Thymus (tissue), 11 donors: ENCODE results near the gene PCBP3. TPM values are rescaled to one million over a fixed set of nuclear protein-coding genes. Genes with fewer than 3 reads are reported as not detected.
"Not testable (repeated sequence)": the region's sequence is repeated elsewhere in the genome, so short reads cannot be mapped to it uniquely, and the experiment has no call there.

Source experiments
- DNase-seq, 9 donors: peaks; one replicate each; pipeline ENCODE4 v3.0.0-alpha.2; 2013; ENCODE audit warnings: low spot score in 9 of 9, low read depth in 6 of 9, missing footprints in 1 of 9
- H3K27ac ChIP-seq, 2 donors: one replicate each; pipeline ENCODE4 v1.5.1; 2013; ENCODE audit warnings: control low read depth in 1 of 2, low read depth in 1 of 2, low read length in 1 of 2, mild to moderate bottlenecking in 1 of 2, moderate library complexity in 1 of 2
- H3K27me3 ChIP-seq, 2 donors: one replicate each; pipeline ENCODE4 v1.5.1; 2013; ENCODE audit warnings: low read length in 1 of 2; ENCODE audit not compliant: control insufficient read depth in 2 of 2, insufficient read depth in 1 of 2
- H3K36me3 ChIP-seq, 2 donors: one replicate each; pipeline ENCODE4 v1.5.1; 2013; ENCODE audit warnings: low read length in 1 of 2, mild to moderate bottlenecking in 1 of 2, moderate library complexity in 1 of 2; ENCODE audit not compliant: control insufficient read depth in 2 of 2, insufficient read depth in 2 of 2
- H3K4me1 ChIP-seq, 2 donors: one replicate each; pipeline ENCODE4 v1.5.1; 2013; ENCODE audit warnings: low read length in 2 of 2; ENCODE audit not compliant: control insufficient read depth in 2 of 2, insufficient read depth in 2 of 2
- H3K4me3 ChIP-seq, 2 donors: one replicate each; pipeline ENCODE4 v1.5.1; 2013; ENCODE audit warnings: low read length in 2 of 2, control low read depth in 1 of 2, mild to moderate bottlenecking in 1 of 2
- H3K9me3 ChIP-seq, 2 donors: one replicate each; pipeline ENCODE4 v1.5.1; 2013; ENCODE audit warnings: low read length in 1 of 2, mild to moderate bottlenecking in 1 of 2; ENCODE audit not compliant: control insufficient read depth in 2 of 2, insufficient read depth in 1 of 2
- WGBS: extraction: QIAGEN DNeasy Blood & Tissue Kit; methylation state at CpG from one replicate; pipeline ENCODE4 v1.1.7; 2013; 5-methylcytosine and 5-hydroxymethylcytosine counted together
- polyA plus RNA-seq: library from polyadenylated mRNA; stranded (reverse); fragments of 200-250 nt; gene quantifications from one replicate; pipeline ENCODE4 v1.2.3, GENCODE V29; 2013
- total RNA-seq: library from RNA; stranded (reverse); fragments of 120-200 nt; gene quantifications from one replicate; pipeline ENCODE4 v1.2.4, GENCODE V29; 2013
- donor health status: healthy.

Gene PCBP3
- total and polyA plus RNA-seq, 2 donors, result 12.8 to 44.9 TPM

GRCh38 chr21:45852386-45852785, 208.9 kb downstream of the PCBP3 start:
- H3K27ac ChIP-seq, H3K9me3 ChIP-seq, H3K4me3 ChIP-seq, H3K27me3 ChIP-seq, DNase-seq: not testable (repeated sequence)
- H3K4me1 ChIP-seq, result peaks cover 0 to 10% of the 10 kb centered on the region in 2 donors
- H3K36me3 ChIP-seq, result peaks cover 20 to 34% of the 10 kb centered on the region in 2 donors
- WGBS, result 78% methylated on average over 5 of the region's 5 CpGs

DNA sequence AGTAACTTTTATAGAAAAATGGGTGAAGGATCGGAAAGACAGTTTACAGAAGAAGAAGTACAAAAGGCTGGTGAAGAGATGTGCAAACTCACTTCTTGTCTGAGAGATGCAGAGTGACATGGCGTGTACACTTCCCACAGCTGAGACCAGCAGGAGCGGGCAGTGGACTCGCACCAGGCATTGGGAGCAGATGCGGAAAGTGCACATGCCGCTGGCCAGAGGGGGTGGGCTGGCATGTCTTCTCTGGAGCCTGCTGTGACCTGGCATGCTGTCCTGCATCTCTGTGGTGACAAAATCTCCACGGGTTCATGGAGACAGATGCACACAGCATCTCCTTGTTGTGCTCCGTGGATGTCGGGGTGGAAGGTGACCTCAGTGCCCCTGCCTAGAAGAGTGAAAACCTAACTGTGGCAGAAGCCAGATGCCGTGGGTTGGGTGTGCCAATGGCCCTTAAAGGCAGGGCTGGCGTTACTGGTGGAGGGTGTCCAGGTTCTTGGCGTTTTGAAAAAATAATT, 209.4 kb downstream of the PCBP3 start:
- WGBS, result 96% methylated on average over 12 of the region's 12 CpGs

DNA sequence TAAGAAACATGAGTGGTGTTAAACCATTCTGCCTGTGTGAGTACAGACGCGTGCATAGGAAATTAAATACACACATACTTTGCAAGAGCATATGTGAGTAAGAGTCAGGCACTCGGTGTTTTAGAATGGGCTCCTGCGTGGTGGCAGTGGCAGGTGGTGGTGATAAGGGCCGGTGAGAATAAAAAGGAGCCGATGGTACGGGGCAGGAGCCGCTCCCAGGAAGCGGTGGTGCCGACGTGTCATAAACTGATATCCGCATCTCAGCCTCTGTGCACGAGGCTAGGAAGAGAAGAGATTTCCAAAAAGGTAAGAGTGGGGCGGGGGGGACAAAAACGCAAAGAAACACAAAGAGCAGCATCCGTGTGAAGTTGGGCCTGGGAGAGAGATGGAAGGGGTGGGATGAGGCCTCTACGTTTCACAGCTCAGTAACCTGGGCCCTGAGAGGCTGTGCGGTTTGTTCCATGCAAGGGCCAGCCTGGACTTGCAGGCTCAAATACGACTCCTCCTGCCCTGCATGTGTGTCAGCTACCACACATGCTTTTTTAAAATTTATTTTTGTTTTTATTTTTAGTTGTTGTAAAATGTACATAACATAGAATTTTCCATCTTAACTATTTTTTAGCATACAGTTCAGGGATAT, 210.3 kb downstream of the PCBP3 start:
- H3K36me3 ChIP-seq, result peaks cover 23 to 43% of the 10 kb centered on the region in 2 donors
- no peak overlapping the region for H3K4me3 ChIP-seq
- no peaks in the 10 kb centered on the region for H3K9me3 ChIP-seq
- peaks cover 0 to 10% of the 10 kb centered on the region in 2 donors for H3K4me1 ChIP-seq
- WGBS, result 95% methylated on average over 19 of the region's 19 CpGs
- H3K27me3 ChIP-seq, result no peaks in the 10 kb centered on the region
- peak overlapping the region in 1 of 2 donors; percentile 15 for H3K27ac ChIP-seq
- no peak for DNase-seq

More for the DNA sequence above, 209.4 kb downstream of the PCBP3 start:
- Histone ChIP-seq H3K27me3 (no peaks in the 10 kb centered on the region), H3K36me3 (peaks cover 20 to 38% of the 10 kb centered on the region in 2 donors), H3K4me1 (peaks cover 0 to 10% of the 10 kb centered on the region in 2 donors), H3K9me3 (no peaks in the 10 kb centered on the region), H3K27ac (peak overlapping the region in 1 of 2 donors; percentile 11), H3K4me3 (no peak overlapping the region)
- DNase-seq, result no peak

GRCh38 chr21:45854690-45855247, 211.2 kb downstream of the PCBP3 start:
- Histone ChIP-seq H3K27ac (no peak overlapping the region), H3K4me3 (no peak overlapping the region), H3K9me3 (peaks cover 0 to 3% of the 10 kb centered on the region in 2 donors), H3K27me3 (no peaks in the 10 kb centered on the region), H3K36me3 (peaks cover 22 to 49% of the 10 kb centered on the region in 2 donors), H3K4me1 (peaks cover 0 to 10% of the 10 kb centered on the region in 2 donors)
- WGBS, result 83% methylated on average over 12 of the region's 12 CpGs
- DNase-seq, result no peak

- peaks cover 0 to 5% of the 10 kb centered on the region in 2 donors for H3K9me3 ChIP-seq
- DNase-seq, result no peak
- peaks cover 19 to 49% of the 10 kb centered on the region in 2 donors for H3K36me3 ChIP-seq
- WGBS, result 95% methylated on average over 18 of the region's 18 CpGs
- no peaks in the 10 kb centered on the region for H3K27me3 ChIP-seq
- peaks cover 0 to 10% of the 10 kb centered on the region in 2 donors for H3K4me1 ChIP-seq
- H3K27ac ChIP-seq, result no peak overlapping the region
- H3K4me3 ChIP-seq, result no peak overlapping the region
Measured at GRCh38 chr21:45855248-45855811, 211.8 kb downstream of the PCBP3 start.

GRCh38 chr21:45856442-45856841, 212.9 kb downstream of the PCBP3 start:
- H3K27me3 ChIP-seq, result no peaks in the 10 kb centered on the region
- peaks cover 18 to 58% of the 10 kb centered on the region in 2 donors for H3K36me3 ChIP-seq
- H3K27ac ChIP-seq, result no peak overlapping the region
- H3K4me1 ChIP-seq, result peaks cover 0 to 10% of the 10 kb centered on the region in 2 donors
- peaks cover 0 to 5% of the 10 kb centered on the region in 2 donors for H3K9me3 ChIP-seq
- no peak for DNase-seq
- WGBS, result 98% methylated on average over 13 of the region's 13 CpGs
- no peak overlapping the region for H3K4me3 ChIP-seq

DNA sequence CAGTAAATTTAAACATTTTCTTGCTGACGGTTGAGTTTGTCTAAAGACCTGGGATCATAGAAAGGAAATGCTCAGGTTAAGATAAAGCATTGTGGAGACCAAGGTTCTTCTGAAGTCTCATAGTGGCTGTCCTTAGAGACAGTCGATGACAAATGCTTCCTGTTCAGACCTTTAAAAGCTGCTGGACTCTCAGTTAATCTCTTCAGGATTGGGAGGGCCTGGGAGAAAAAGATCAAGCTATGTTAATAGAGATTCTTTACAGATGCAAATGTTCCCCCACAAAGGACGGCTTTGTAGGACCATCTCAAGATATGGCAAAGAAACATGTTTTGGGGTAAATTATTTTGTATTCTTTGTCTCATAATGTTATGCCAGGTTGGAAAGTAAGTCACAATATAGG, 213.4 kb downstream of the PCBP3 start:
- Histone ChIP-seq H3K4me3 (no peak overlapping the region), H3K36me3 (peaks cover 19 to 61% of the 10 kb centered on the region in 2 donors), H3K4me1 (peaks cover 0 to 10% of the 10 kb centered on the region in 2 donors), H3K27ac (no peak overlapping the region), H3K27me3 (no peaks in the 10 kb centered on the region), H3K9me3 (peaks cover 0 to 5% of the 10 kb centered on the region in 2 donors)
- 93% methylated on average over 3 of the region's 3 CpGs for WGBS
- no peak for DNase-seq

- peaks cover 17 to 56% of the 10 kb centered on the region in 2 donors for H3K36me3 ChIP-seq
- no peak overlapping the region for H3K4me3 ChIP-seq
- H3K9me3 ChIP-seq, result peaks cover 0 to 5% of the 10 kb centered on the region in 2 donors
- H3K27ac ChIP-seq, result no peak overlapping the region
- peaks cover 0 to 10% of the 10 kb centered on the region in 2 donors for H3K4me1 ChIP-seq
- no peak for DNase-seq
- no peaks in the 10 kb centered on the region for H3K27me3 ChIP-seq
- 88% methylated on average over 6 of the region's 6 CpGs for WGBS
Measured at GRCh38 chr21:45857761-45858160, 214.2 kb downstream of the PCBP3 start.

GRCh38 chr21:45858180-45858579, 214.7 kb downstream of the PCBP3 start:
- Histone ChIP-seq H3K9me3 (peaks cover 0 to 5% of the 10 kb centered on the region in 2 donors), H3K4me1 (peaks cover 0 to 8% of the 10 kb centered on the region in 2 donors), H3K27ac (no peak overlapping the region), H3K4me3 (no peak overlapping the region), H3K36me3 (peaks cover 13 to 52% of the 10 kb centered on the region in 2 donors), H3K27me3 (no peaks in the 10 kb centered on the region)
- DNase-seq, result no peak
- WGBS, result 98% methylated on average over 12 of the region's 12 CpGs
